Breast epithelium (tissue), 3 donors: ENCODE measurements around the gene GLO1.

Experiments used
- POLR2AphosphoS5 ChIP-seq, 3 donors: sonication (generic); formaldehyde crosslinking; IDR thresholded peaks; one replicate each; pipeline ENCODE4 v1.6.1; 2017; ENCODE audit warnings: antibody characterized with exemption in 3 of 3
- TF ChIP-seq, protein P1 (sequence below), 3 donors: fragments of 450-650 bp; IDR thresholded peaks; one replicate each; pipeline ENCODE4 v1.5.1; 2016 to 2017; ENCODE audit warnings: antibody characterized with exemption in 3 of 3, mild to moderate bottlenecking in 3 of 3, moderate library complexity in 3 of 3

GRCh38 chr6:38673397-38674165 is 29.4 kb downstream of the GLO1 start:
- TF ChIP-seq, protein P1, sequence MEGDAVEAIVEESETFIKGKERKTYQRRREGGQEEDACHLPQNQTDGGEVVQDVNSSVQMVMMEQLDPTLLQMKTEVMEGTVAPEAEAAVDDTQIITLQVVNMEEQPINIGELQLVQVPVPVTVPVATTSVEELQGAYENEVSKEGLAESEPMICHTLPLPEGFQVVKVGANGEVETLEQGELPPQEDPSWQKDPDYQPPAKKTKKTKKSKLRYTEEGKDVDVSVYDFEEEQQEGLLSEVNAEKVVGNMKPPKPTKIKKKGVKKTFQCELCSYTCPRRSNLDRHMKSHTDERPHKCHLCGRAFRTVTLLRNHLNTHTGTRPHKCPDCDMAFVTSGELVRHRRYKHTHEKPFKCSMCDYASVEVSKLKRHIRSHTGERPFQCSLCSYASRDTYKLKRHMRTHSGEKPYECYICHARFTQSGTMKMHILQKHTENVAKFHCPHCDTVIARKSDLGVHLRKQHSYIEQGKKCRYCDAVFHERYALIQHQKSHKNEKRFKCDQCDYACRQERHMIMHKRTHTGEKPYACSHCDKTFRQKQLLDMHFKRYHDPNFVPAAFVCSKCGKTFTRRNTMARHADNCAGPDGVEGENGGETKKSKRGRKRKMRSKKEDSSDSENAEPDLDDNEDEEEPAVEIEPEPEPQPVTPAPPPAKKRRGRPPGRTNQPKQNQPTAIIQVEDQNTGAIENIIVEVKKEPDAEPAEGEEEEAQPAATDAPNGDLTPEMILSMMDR (IDR thresholded peaks at IDR 0.05) = no peak
- TF ChIP-seq POLR2AphosphoS5 (IDR thresholded peaks at IDR 0.05) = no peak
